T-cell (primary cell): Measurements from ENCODE around the gene NUDT7. TPM values are rescaled to one million over a fixed set of nuclear protein-coding genes. Genes with fewer than 3 reads are reported as not detected.

Experiments used
- ATAC-seq, 4 experiments: fragments of 200-7000 bp in 3 of 4; fragments of 150-1000 bp in 1 of 4; cut with Tn5 transposase; replicated peaks in 1 of 4; 1 replicate in 3 of 4; 2 replicates in 1 of 4; pipeline ENCODE4 v1.10.0; 2021; ENCODE audit warnings: moderate library complexity in 3 of 4, mild to moderate bottlenecking in 2 of 4, moderate number of reproducible peaks in 1 of 4
- CTCF ChIA-PET, 2 donors: fragments of 300-600 bp; sonication (Branson Sonifier 250); formaldehyde crosslinking; loops; one replicate each; lab custom pipeline; 2022; ENCODE audit warnings: antibody characterized with exemption in 2 of 2; lab: Charles Lee
- POLR2A ChIA-PET, 2 donors: fragments of 300-600 bp; sonication (Branson Sonifier 250); formaldehyde crosslinking; loops; one replicate each; lab custom pipeline; 2022; ENCODE audit warnings: antibody characterized with exemption in 2 of 2; lab: Charles Lee
- DNase-seq, 35 experiments: peaks; one replicate each; pipeline versions ENCODE4 v3.0.0 to v3.0.0-alpha.2; 2013 to 2023
- H3K27ac ChIP-seq: one replicate; pipeline ENCODE4 v1.5.1; 2013; ENCODE audit warnings: low read length
- H3K27me3 ChIP-seq, 2 experiments: replicated peaks in 1 of 2; 1 replicate in 1 of 2; 2 replicates in 1 of 2; pipeline versions ENCODE4 v1.6.1 to v1.7.0; 2013; ENCODE audit warnings: low read length in 1 of 2, mixed read lengths in 1 of 2; ENCODE audit not compliant: control insufficient read depth in 2 of 2, insufficient read depth in 2 of 2; ENCODE audit errors: extremely low read depth in 1 of 2
- H3K36me3 ChIP-seq, 2 donors: 1 replicate in 1 of 2; 2 replicates in 1 of 2; pipeline versions ENCODE4 v1.6.1 to v1.7.0; 2013; ENCODE audit warnings: low read length in 1 of 2; ENCODE audit not compliant: control insufficient read depth in 2 of 2, insufficient read depth in 1 of 2; ENCODE audit errors: extremely low read depth in 1 of 2
- H3K4me1 ChIP-seq, 2 experiments: 1 replicate in 1 of 2; 2 replicates in 1 of 2; pipeline versions ENCODE4 v1.6.1 to v1.7.0; 2013; ENCODE audit warnings: low read length in 2 of 2, mixed read lengths in 1 of 2; ENCODE audit not compliant: insufficient read depth in 2 of 2, control insufficient read depth in 1 of 2; ENCODE audit errors: extremely low read depth in 1 of 2
- H3K4me3 ChIP-seq, 2 donors: 1 replicate in 1 of 2; 2 replicates in 1 of 2; pipeline versions ENCODE4 v1.5.1 to v1.7.0; 2013; ENCODE audit warnings: mild to moderate bottlenecking in 2 of 2, low read length in 1 of 2, moderate library complexity in 1 of 2; ENCODE audit not compliant: control insufficient read depth in 1 of 2; ENCODE audit errors: extremely low read depth in 1 of 2
- H3K9me3 ChIP-seq: 2 replicates; pipeline ENCODE4 v1.7.0; 2013
- H3K27ac Mint-ChIP-seq, 2 donors: one replicate each; pipeline ENCODE4 v1.8.0; 2020 to 2021; ENCODE audit warnings: mild to moderate bottlenecking in 2 of 2, mixed read lengths in 2 of 2
- H3K27me3 Mint-ChIP-seq, 2 donors: one replicate each; pipeline ENCODE4 v1.8.0; 2021 to 2022; ENCODE audit warnings: mixed read lengths in 2 of 2
- H3K36me3 Mint-ChIP-seq: one replicate; pipeline ENCODE4 v1.8.0; 2021; ENCODE audit warnings: mixed read lengths
- H3K4me1 Mint-ChIP-seq, 3 donors: one replicate each; pipeline ENCODE4 v1.8.0; 2020 to 2022; ENCODE audit warnings: mixed read lengths in 3 of 3, mild to moderate bottlenecking in 1 of 3
- H3K4me3 Mint-ChIP-seq, 3 donors: one replicate each; pipeline ENCODE4 v1.8.0; 2020 to 2022; ENCODE audit warnings: mild to moderate bottlenecking in 3 of 3, mixed read lengths in 3 of 3, moderate library complexity in 3 of 3
- H3K9me3 Mint-ChIP-seq, 3 donors: one replicate each; pipeline ENCODE4 v1.8.0; 2020 to 2022; ENCODE audit warnings: mixed read lengths in 3 of 3
- WGBS: methylation state at CpG from one replicate; pipeline ENCODE4 v1.1.5; 2013; ENCODE audit warnings: missing lambda C conversion rate; ENCODE audit not compliant: insufficient coverage; 5-methylcytosine and 5-hydroxymethylcytosine counted together
- total RNA-seq, 35 experiments: library from RNA in 6 of 35; stranded (reverse) in 6 of 35; fragments of 120-200 nt in 1 of 35; gene quantifications; one replicate each; pipeline versions ENCODE4 v1.2.1 to v1.2.4 and lab custom pipeline; 2013 to 2026

The NUDT7 gene
- total RNA-seq (1 to 10 TPM; 2.7 to 9.1 (median 4.7) TPM), total RNA-seq (lab: John Stamatoyannopoulos, UW) (0.25 to 6.4 (median 2.4) reads per million in 29 experiments)
- 7.2 TPM for total RNA-seq (2013)

DNA sequence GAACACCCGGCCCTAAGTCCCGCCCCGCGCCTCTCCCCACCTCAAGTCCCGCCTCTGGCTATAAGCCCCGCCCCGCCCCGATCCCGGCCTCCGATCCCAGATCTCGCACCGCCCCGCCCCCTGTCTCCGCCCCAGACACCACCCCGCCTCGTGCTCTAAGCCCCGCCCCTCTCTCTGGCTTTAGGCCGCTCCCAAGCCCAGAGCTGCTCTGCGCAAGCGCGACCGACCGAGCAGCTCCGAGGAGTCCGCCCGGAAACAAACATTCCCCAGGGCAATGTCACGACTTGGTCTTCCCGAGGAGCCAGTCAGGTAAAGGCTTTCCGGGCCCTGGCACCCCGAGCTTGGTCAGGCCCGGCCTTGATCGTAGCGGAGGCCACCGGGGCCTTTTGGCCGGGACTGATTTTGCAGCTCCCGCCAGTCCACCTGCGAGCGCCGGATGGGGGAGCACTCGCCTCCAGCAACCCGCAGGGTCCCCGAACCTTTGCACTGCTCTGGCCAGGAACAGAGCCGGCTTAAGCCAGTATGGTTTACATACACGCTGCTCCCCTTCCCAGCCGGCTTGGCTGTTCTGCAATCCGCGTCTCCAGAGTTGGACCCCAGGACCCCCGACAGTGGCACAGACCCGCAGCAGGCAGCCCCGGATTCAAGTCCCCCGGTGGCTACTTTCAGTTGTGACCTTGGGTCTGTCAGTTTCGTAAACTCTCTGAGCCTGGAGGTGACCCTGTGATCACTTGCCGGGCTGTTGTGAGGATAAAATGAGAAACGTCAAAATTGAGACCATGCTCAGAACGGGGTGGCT, at the start of gene NUDT7:
TSS of gene NUDT7 (plus strand) at position 206 of the 799 bp plus-strand sequence. CDS start at position 275, 69 bp downstream.
- H3K4me1 Mint-ChIP-seq: peaks cover 14 to 20% (median 17%) of the 10 kb centered on the region in 3 donors
- POLR2A ChIA-PET: interaction anchor here in 1 of 2 donors (0.6 kb wide), 1 partner anchor 520 kb away, joined by 4 read pairs; no protein-coding TSS in a partner anchor
- no peaks in the 10 kb centered on the region for H3K27me3 ChIP-seq
- DNase-seq (peak; percentile 60 to 98 (median 79)), ATAC-seq (peak; percentile 92 to 96 (median 95))
- peaks cover 0 to 13% of the 10 kb centered on the region in 2 experiments for H3K4me1 ChIP-seq
- H3K4me3 ChIP-seq: peak within 1 kb of the TSS; percentile 91 to 93
- H3K36me3 Mint-ChIP-seq: peaks cover 14% of the 10 kb centered on the region
- H3K9me3 ChIP-seq: no peaks in the 10 kb centered on the region
- H3K27ac ChIP-seq: peak within 1 kb of the TSS; percentile 56
- peak within 1 kb of the TSS; percentile 85 to 86 (median 85) for H3K4me3 Mint-ChIP-seq
- peaks cover 0 to 7% (median 0%) of the 10 kb centered on the region in 3 donors for H3K9me3 Mint-ChIP-seq
- H3K27me3 Mint-ChIP-seq: no peaks in the 10 kb centered on the region
- CTCF ChIA-PET: interaction anchor here in 1 of 2 donors (0.7 kb wide), 1 partner anchor 507 kb away, joined by 3 read pairs; no protein-coding TSS in a partner anchor
- H3K27ac Mint-ChIP-seq: peak within 1 kb of the TSS; percentile 81 to 82
- WGBS: 0% methylated on average over 46 of the region's 55 CpGs
- no peaks in the 10 kb centered on the region for H3K36me3 ChIP-seq

- POLR2A ChIA-PET: interaction anchor here in 1 of 2 donors (0.5 kb wide), 1 partner anchor 1927 kb away, joined by 6 read pairs; no protein-coding TSS in a partner anchor
- Histone ChIP-seq H3K4me3 (no peak overlapping the region), H3K27ac (no peak overlapping the region), H3K4me1 (no peaks in the 10 kb centered on the region), H3K27me3 (peaks cover 0 to 10% of the 10 kb centered on the region in 2 experiments), H3K36me3 (no peaks in the 10 kb centered on the region), H3K9me3 (no peaks in the 10 kb centered on the region)
- 36% methylated on average over 4 of the region's 4 CpGs for WGBS
- Mint-ChIP-seq H3K9me3 (no peaks in the 10 kb centered on the region), H3K27me3 (peaks cover 3 to 4% of the 10 kb centered on the region in 2 donors), H3K4me3 (no peak overlapping the region), H3K27ac (no peak overlapping the region), H3K4me1 (no peaks in the 10 kb centered on the region), H3K36me3 (no peaks in the 10 kb centered on the region)
- CTCF ChIA-PET: interaction anchor here (0.6 to 3.2 kb wide), 10 partner anchors 10 to 504 kb away, joined by 3 to 16 read pairs (median 4); no protein-coding TSS in a partner anchor
- DNase-seq (no peak), ATAC-seq (no peak)
Measured at GRCh38 chr16:77674888-77675287, 47.4 kb upstream of the NUDT7 start.

- Histone ChIP-seq H3K4me3 (no peak overlapping the region), H3K36me3 (no peaks in the 10 kb centered on the region), H3K9me3 (no peaks in the 10 kb centered on the region), H3K4me1 (no peaks in the 10 kb centered on the region), H3K27me3 (peaks cover 0 to 5% of the 10 kb centered on the region in 2 experiments), H3K27ac (no peak overlapping the region)
- ChIA-PET POLR2A (no interaction called here), CTCF (interaction anchor here (1.0 to 3.2 kb wide), 6 partner anchors 11 to 327 kb away, joined by 3 to 16 read pairs (median 6); no protein-coding TSS in a partner anchor)
- ATAC-seq: peak; percentile 29 to 68 (median 60)
- H3K4me3 Mint-ChIP-seq: no peak overlapping the region
- H3K4me1 Mint-ChIP-seq: no peaks in the 10 kb centered on the region
- H3K27ac Mint-ChIP-seq: no peak overlapping the region
- peaks cover 3 to 4% of the 10 kb centered on the region in 2 donors for H3K27me3 Mint-ChIP-seq
- H3K9me3 Mint-ChIP-seq: no peaks in the 10 kb centered on the region
- peak in 34 of 35 experiments; percentile 4 to 76 (median 44) for DNase-seq
- 24% methylated on average over 8 of the region's 15 CpGs for WGBS
- H3K36me3 Mint-ChIP-seq: no peaks in the 10 kb centered on the region
Measured at GRCh38 chr16:77675464-77676324, 46.6 kb upstream of the NUDT7 start.

GRCh38 chr16:77677129-77677528, 45.2 kb upstream of the NUDT7 start:
- ATAC-seq: no peak
- Histone ChIP-seq H3K9me3 (no peaks in the 10 kb centered on the region), H3K4me3 (no peak overlapping the region), H3K27ac (no peak overlapping the region), H3K4me1 (no peaks in the 10 kb centered on the region), H3K27me3 (peaks cover 0 to 5% of the 10 kb centered on the region in 2 experiments), H3K36me3 (no peaks in the 10 kb centered on the region)
- Mint-ChIP-seq H3K4me1 (no peaks in the 10 kb centered on the region), H3K36me3 (no peaks in the 10 kb centered on the region), H3K27ac (no peak overlapping the region), H3K27me3 (peaks cover 3 to 4% of the 10 kb centered on the region in 2 donors), H3K9me3 (no peaks in the 10 kb centered on the region), H3K4me3 (no peak overlapping the region)
- no peak for DNase-seq
- ChIA-PET POLR2A (no interaction called here), CTCF (interaction anchor here (0.5 to 3.2 kb wide), 4 partner anchors 8 to 848 kb away, joined by 3 to 16 read pairs (median 4); no protein-coding TSS in a partner anchor)
- 57% methylated on average over 2 of the region's 4 CpGs for WGBS

DNA sequence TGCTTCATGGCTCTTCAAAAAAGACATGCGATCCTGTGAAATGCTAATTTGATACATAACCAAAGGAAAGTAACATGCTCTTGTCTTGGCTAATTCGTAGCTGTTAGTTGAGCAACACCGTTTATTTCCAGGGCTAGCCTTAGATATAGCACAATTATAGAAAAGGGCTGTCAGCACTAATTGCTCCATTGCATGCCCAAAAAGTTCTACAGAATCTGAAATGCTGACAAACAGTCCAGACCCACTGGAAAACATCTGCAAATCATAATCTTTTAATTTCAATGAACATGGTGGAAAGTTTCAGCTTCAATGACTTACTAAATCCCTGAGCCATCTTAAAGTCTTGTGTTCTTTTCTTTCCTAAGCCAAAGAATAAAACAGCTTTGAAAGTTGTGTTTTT, 42.9 kb upstream of the NUDT7 start:
- no peak for ATAC-seq
- ChIA-PET POLR2A (no interaction called here), CTCF (no interaction called here)
- Histone ChIP-seq H3K27me3 (peaks cover 0 to 7% of the 10 kb centered on the region in 2 experiments), H3K27ac (no peak overlapping the region), H3K36me3 (no peaks in the 10 kb centered on the region), H3K4me1 (no peaks in the 10 kb centered on the region), H3K9me3 (no peaks in the 10 kb centered on the region), H3K4me3 (no peak overlapping the region)
- H3K4me3 Mint-ChIP-seq: no peak overlapping the region
- no peak for DNase-seq
- no peaks in the 10 kb centered on the region for H3K9me3 Mint-ChIP-seq
- H3K27ac Mint-ChIP-seq: no peak overlapping the region
- peaks cover 0 to 3% of the 10 kb centered on the region in 2 donors for H3K27me3 Mint-ChIP-seq
- H3K36me3 Mint-ChIP-seq: no peaks in the 10 kb centered on the region
- H3K4me1 Mint-ChIP-seq: no peaks in the 10 kb centered on the region
- 96% methylated on average over 3 of the region's 3 CpGs for WGBS

DNA sequence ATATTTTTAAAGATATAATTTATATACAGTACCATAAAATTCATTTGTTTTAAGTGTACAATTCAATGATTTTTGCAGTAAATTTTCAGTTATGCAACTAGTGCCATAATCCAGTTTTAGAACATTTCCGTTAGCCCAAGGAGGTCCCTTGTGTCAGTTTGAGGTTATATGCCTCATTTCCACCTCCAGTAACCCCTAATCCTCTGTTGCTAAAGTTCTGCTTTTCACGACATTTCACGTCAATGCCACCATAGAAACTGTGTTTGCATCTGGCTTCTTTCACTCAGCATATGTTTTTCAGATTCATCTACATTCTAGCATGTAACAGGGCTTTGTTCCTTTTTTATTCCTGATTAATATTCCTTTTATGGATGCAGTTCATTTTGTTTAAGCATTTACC, 42.4 kb upstream of the NUDT7 start:
- Histone ChIP-seq H3K36me3 (no peaks in the 10 kb centered on the region), H3K4me3 (no peak overlapping the region), H3K9me3 (no peaks in the 10 kb centered on the region), H3K27me3 (peaks cover 0 to 7% of the 10 kb centered on the region in 2 experiments), H3K27ac (no peak overlapping the region), H3K4me1 (no peaks in the 10 kb centered on the region)
- peaks cover 0 to 3% of the 10 kb centered on the region in 2 donors for H3K27me3 Mint-ChIP-seq
- no peaks in the 10 kb centered on the region for H3K4me1 Mint-ChIP-seq
- DNase-seq: peak in 1 of 35 experiments; percentile 13
- 33% methylated on average over 1 of the region's 3 CpGs for WGBS
- no peaks in the 10 kb centered on the region for H3K36me3 Mint-ChIP-seq
- ChIA-PET CTCF (no interaction called here), POLR2A (no interaction called here)
- no peaks in the 10 kb centered on the region for H3K9me3 Mint-ChIP-seq
- no peak overlapping the region for H3K27ac Mint-ChIP-seq
- no peak overlapping the region for H3K4me3 Mint-ChIP-seq
- ATAC-seq: no peak
